GM12891 (cell line): ENCODE results near the gene ERICH6.

Experiments
- POLR2A ChIP-seq: IDR thresholded peaks from 2 replicates; pipeline ENCODE4 v1.6.1; 2011; ENCODE audit warnings: low read depth, low read length, control low read depth
- POLR2AphosphoS5 ChIP-seq: IDR thresholded peaks from 2 replicates; pipeline ENCODE4 v1.6.1; 2011; ENCODE audit warnings: low read depth, low read length, control low read depth
- POU2F2 ChIP-seq: IDR thresholded peaks from 2 replicates; pipeline ENCODE4 v1.6.1; 2011; ENCODE audit warnings: low read depth, mild to moderate bottlenecking, control low read depth, low read length, moderate library complexity
- SPI1 ChIP-seq: IDR thresholded peaks from 2 replicates; pipeline ENCODE4 v1.6.1; 2011; ENCODE audit warnings: low read depth, low read length, control low read depth
- TAF1 ChIP-seq: IDR thresholded peaks from 2 replicates; pipeline ENCODE4 v1.6.1; 2011; ENCODE audit warnings: low read depth, low read length, control low read depth

GRCh38 chr3:150742141-150742523, 38.4 kb upstream of the ERICH6 start:
- TF ChIP-seq POLR2A (no peak), TAF1 (no peak), POLR2AphosphoS5 (no peak), SPI1 (no peak), POU2F2 (no peak)
